Measurements from ENCODE around the gene SPACA9.

- TF ChIP-seq, protein P1, sequence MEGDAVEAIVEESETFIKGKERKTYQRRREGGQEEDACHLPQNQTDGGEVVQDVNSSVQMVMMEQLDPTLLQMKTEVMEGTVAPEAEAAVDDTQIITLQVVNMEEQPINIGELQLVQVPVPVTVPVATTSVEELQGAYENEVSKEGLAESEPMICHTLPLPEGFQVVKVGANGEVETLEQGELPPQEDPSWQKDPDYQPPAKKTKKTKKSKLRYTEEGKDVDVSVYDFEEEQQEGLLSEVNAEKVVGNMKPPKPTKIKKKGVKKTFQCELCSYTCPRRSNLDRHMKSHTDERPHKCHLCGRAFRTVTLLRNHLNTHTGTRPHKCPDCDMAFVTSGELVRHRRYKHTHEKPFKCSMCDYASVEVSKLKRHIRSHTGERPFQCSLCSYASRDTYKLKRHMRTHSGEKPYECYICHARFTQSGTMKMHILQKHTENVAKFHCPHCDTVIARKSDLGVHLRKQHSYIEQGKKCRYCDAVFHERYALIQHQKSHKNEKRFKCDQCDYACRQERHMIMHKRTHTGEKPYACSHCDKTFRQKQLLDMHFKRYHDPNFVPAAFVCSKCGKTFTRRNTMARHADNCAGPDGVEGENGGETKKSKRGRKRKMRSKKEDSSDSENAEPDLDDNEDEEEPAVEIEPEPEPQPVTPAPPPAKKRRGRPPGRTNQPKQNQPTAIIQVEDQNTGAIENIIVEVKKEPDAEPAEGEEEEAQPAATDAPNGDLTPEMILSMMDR (IDR thresholded peaks at IDR 0.05), result no peak
- no peak for TF ChIP-seq POLR2A (IDR thresholded peaks at IDR 0.05)
Measured at GRCh38 chr9:132881826-132882225, 3.1 kb downstream of the SPACA9 start.

Data from uterus (tissue), 2 donors.